Measurements from ENCODE around the gene MFAP3L. TPM values are rescaled to one million over a fixed set of nuclear protein-coding genes. Genes with fewer than 3 reads are reported as not detected.

MFAP3L gene
- total RNA-seq, 1 donor from 2014 or later, result 6.3 TPM

- Mint-ChIP-seq H3K4me1 (ENCODE audit: unreplicated experiment) (peaks cover 7% of the 10 kb centered on the region), H3K4me3 (ENCODE audit: unreplicated experiment) (no peak overlapping the region), H3K9me3 (ENCODE audit: unreplicated experiment) (no peaks in the 10 kb centered on the region), H3K36me3 (ENCODE audit: low read depth, unreplicated experiment) (no peaks in the 10 kb centered on the region), H3K27me3 (ENCODE audit: unreplicated experiment) (peaks cover 1% of the 10 kb centered on the region), H3K27ac (ENCODE audit: unreplicated experiment) (no peak overlapping the region)
- no peak for TF ChIP-seq CTCF (IDR thresholded peaks at IDR 0.05; ENCODE audit: unreplicated experiment)
- DNase-seq (ENCODE audit: low spot score), result no peak
Measured at GRCh38 chr4:170011921-170012628, 14.1 kb downstream of the MFAP3L start.

- Mint-ChIP-seq H3K4me1 (ENCODE audit: unreplicated experiment) (peaks cover 5% of the 10 kb centered on the region), H3K27ac (ENCODE audit: unreplicated experiment) (no peak overlapping the region), H3K27me3 (ENCODE audit: unreplicated experiment) (peaks cover 1% of the 10 kb centered on the region), H3K9me3 (ENCODE audit: unreplicated experiment) (no peaks in the 10 kb centered on the region), H3K36me3 (ENCODE audit: low read depth, unreplicated experiment) (no peaks in the 10 kb centered on the region), H3K4me3 (ENCODE audit: unreplicated experiment) (no peak overlapping the region)
- DNase-seq (ENCODE audit: low spot score), result no peak
- TF ChIP-seq CTCF (IDR thresholded peaks at IDR 0.05; ENCODE audit: unreplicated experiment), result no peak
Measured at GRCh38 chr4:170009291-170009690, 16.9 kb downstream of the MFAP3L start.

GRCh38 chr4:170008801-170009200 lies 17.4 kb downstream of the MFAP3L start:
- Mint-ChIP-seq H3K9me3 (ENCODE audit: unreplicated experiment) (no peaks in the 10 kb centered on the region), H3K27ac (ENCODE audit: unreplicated experiment) (no peak overlapping the region), H3K4me1 (ENCODE audit: unreplicated experiment) (peaks cover 5% of the 10 kb centered on the region), H3K4me3 (ENCODE audit: unreplicated experiment) (no peak overlapping the region), H3K36me3 (ENCODE audit: low read depth, unreplicated experiment) (no peaks in the 10 kb centered on the region), H3K27me3 (ENCODE audit: unreplicated experiment) (peaks cover 1% of the 10 kb centered on the region)
- no peak for DNase-seq (ENCODE audit: low spot score)
- no peak for TF ChIP-seq CTCF (IDR thresholded peaks at IDR 0.05; ENCODE audit: unreplicated experiment)

- no peak for TF ChIP-seq CTCF (IDR thresholded peaks at IDR 0.05; ENCODE audit: unreplicated experiment)
- DNase-seq (ENCODE audit: low spot score), result no peak
- Mint-ChIP-seq H3K27me3 (ENCODE audit: unreplicated experiment) (peaks cover 1% of the 10 kb centered on the region), H3K27ac (ENCODE audit: unreplicated experiment) (no peak overlapping the region), H3K36me3 (ENCODE audit: low read depth, unreplicated experiment) (no peaks in the 10 kb centered on the region), H3K9me3 (ENCODE audit: unreplicated experiment) (no peaks in the 10 kb centered on the region), H3K4me3 (ENCODE audit: unreplicated experiment) (no peak overlapping the region), H3K4me1 (ENCODE audit: unreplicated experiment) (peaks cover 5% of the 10 kb centered on the region)
Measured at GRCh38 chr4:170008371-170008770, 17.8 kb downstream of the MFAP3L start.

GRCh38 chr4:170007113-170007512 lies 19.1 kb downstream of the MFAP3L start:
- Mint-ChIP-seq H3K36me3 (ENCODE audit: low read depth, unreplicated experiment) (no peaks in the 10 kb centered on the region), H3K4me3 (ENCODE audit: unreplicated experiment) (no peak overlapping the region), H3K27ac (ENCODE audit: unreplicated experiment) (no peak overlapping the region), H3K9me3 (ENCODE audit: unreplicated experiment) (no peaks in the 10 kb centered on the region), H3K27me3 (ENCODE audit: unreplicated experiment) (peaks cover 1% of the 10 kb centered on the region), H3K4me1 (ENCODE audit: unreplicated experiment) (peaks cover 6% of the 10 kb centered on the region)
- no peak for TF ChIP-seq CTCF (IDR thresholded peaks at IDR 0.05; ENCODE audit: unreplicated experiment)
- DNase-seq (ENCODE audit: low spot score), result no peak
